Natural killer cell (primary cell): ENCODE measurements around the gene POLD1. TPM values are rescaled to one million over a fixed set of nuclear protein-coding genes. Genes with fewer than 3 reads are reported as not detected.

Experiments
- ATAC-seq, 3 donors: fragments of 150-1000 bp in 2 of 3; fragments of 200-7000 bp in 1 of 3; cut with Tn5 transposase; 1 replicate in 1 of 3; 2 replicates in 2 of 3; pipeline ENCODE4 v1.10.0; 2021; ENCODE audit warnings: mild to moderate bottlenecking in 2 of 3, moderate library complexity in 2 of 3
- DNase-seq, 2 donors: peaks; one replicate each; pipeline versions ENCODE4 v3.0.0 to v3.0.0-alpha.2; 2013 to 2021; ENCODE audit warnings: mixed read lengths in 1 of 2
- H3K27ac ChIP-seq: one replicate; pipeline ENCODE4 v1.5.1; 2013; ENCODE audit warnings: mild to moderate bottlenecking, low read length
- H3K27me3 ChIP-seq: one replicate; pipeline ENCODE4 v1.6.1; 2013; ENCODE audit warnings: low read length; ENCODE audit not compliant: control insufficient read depth, insufficient read depth
- H3K36me3 ChIP-seq: one replicate; pipeline ENCODE4 v1.6.1; 2013; ENCODE audit warnings: low read length; ENCODE audit not compliant: control insufficient read depth, insufficient read depth
- H3K4me1 ChIP-seq: one replicate; pipeline ENCODE4 v1.6.1; 2013; ENCODE audit warnings: low read length; ENCODE audit not compliant: control insufficient read depth, insufficient read depth
- H3K4me3 ChIP-seq: one replicate; pipeline ENCODE4 v1.5.1; 2013; ENCODE audit warnings: low read length
- H3K9me3 ChIP-seq: one replicate; pipeline ENCODE4 v1.6.1; 2013; ENCODE audit warnings: low read length; ENCODE audit not compliant: control insufficient read depth, insufficient read depth
- H3K27ac Mint-ChIP-seq, 2 donors: one replicate each; pipeline ENCODE4 v1.8.0; 2022; ENCODE audit warnings: mild to moderate bottlenecking in 2 of 2, mixed read lengths in 2 of 2, moderate library complexity in 1 of 2
- H3K27me3 Mint-ChIP-seq, 2 donors: one replicate each; pipeline ENCODE4 v1.8.0; 2022; ENCODE audit warnings: low read depth in 2 of 2, mixed read lengths in 2 of 2
- H3K36me3 Mint-ChIP-seq: one replicate; pipeline ENCODE4 v1.8.0; 2022; ENCODE audit warnings: mixed read lengths
- H3K4me1 Mint-ChIP-seq, 2 donors: one replicate each; pipeline ENCODE4 v1.8.0; 2022; ENCODE audit warnings: mixed read lengths in 2 of 2
- H3K4me3 Mint-ChIP-seq: one replicate; pipeline ENCODE4 v1.8.0; 2022; ENCODE audit warnings: mild to moderate bottlenecking, moderate library complexity, mixed read lengths
- H3K9me3 Mint-ChIP-seq, 2 donors: one replicate each; pipeline ENCODE4 v1.8.0; 2022; ENCODE audit warnings: mixed read lengths in 2 of 2
- CTCF ChIP-seq: fragments of 200-600 bp; IDR thresholded peaks from one replicate; pipeline ENCODE4 v1.8.0; 2022; ENCODE audit warnings: antibody characterized with exemption
- WGBS: methylation state at CpG from one replicate; pipeline ENCODE4 v1.1.7; 2013; ENCODE audit warnings: missing lambda C conversion rate; ENCODE audit not compliant: insufficient coverage; 5-methylcytosine and 5-hydroxymethylcytosine counted together
- intact Hi-C: fragments of 100-400 bp; cut with micrococcal nuclease; formaldehyde crosslinking; loops from one replicate; pipeline ENCODE4 v1.14.2; 2022
- total RNA-seq, 4 donors: library from RNA; stranded (reverse); fragments of 120-200 nt in 1 of 4; gene quantifications; one replicate each; pipeline versions ENCODE4 v1.2.3 to v1.2.4, GENCODE V29; 2013 to 2022

The POLD1 gene
- total RNA-seq, 3 donors from 2014 or later (not counting 1 experiment from before 2014, with no cell fraction given), result 26.1 to 32.0 (median 30.2) TPM

- Mint-ChIP-seq H3K4me3 (no peak overlapping the region), H3K4me1 (peaks cover 0 to under 1% of the 10 kb centered on the region in 2 donors), H3K9me3 (no peaks in the 10 kb centered on the region), H3K27ac (no peak overlapping the region), H3K36me3 (no peaks in the 10 kb centered on the region), H3K27me3 (no peaks in the 10 kb centered on the region)
- TF ChIP-seq CTCF, result no peak
- Histone ChIP-seq H3K27me3 (no peaks in the 10 kb centered on the region), H3K4me3 (no peak overlapping the region), H3K4me1 (no peaks in the 10 kb centered on the region), H3K36me3 (no peaks in the 10 kb centered on the region), H3K9me3 (no peaks in the 10 kb centered on the region), H3K27ac (no peak overlapping the region)
- DNase-seq (no peak), ATAC-seq (no peak)
- intact Hi-C loops, result no loop called here
- WGBS, result 86% methylated on average over 3 of the region's 5 CpGs
These were observed 8.6 kb downstream of the POLD1 start for GRCh38 chr19:50392759-50393158.

GRCh38 chr19:50393589-50393988 is 9.4 kb downstream of the POLD1 start:
- ATAC-seq (no peak), DNase-seq (no peak)
- no peak for TF ChIP-seq CTCF
- H3K4me3 ChIP-seq, result no peak overlapping the region
- no peaks in the 10 kb centered on the region for H3K36me3 ChIP-seq
- H3K4me1 ChIP-seq, result no peaks in the 10 kb centered on the region
- H3K9me3 ChIP-seq, result no peaks in the 10 kb centered on the region
- no peaks in the 10 kb centered on the region for H3K27me3 ChIP-seq
- no peaks in the 10 kb centered on the region for H3K36me3 Mint-ChIP-seq
- H3K27me3 Mint-ChIP-seq, result no peaks in the 10 kb centered on the region
- intact Hi-C loops, result no loop called here
- 99% methylated on average over 4 of the region's 4 CpGs for WGBS
- no peaks in the 10 kb centered on the region for H3K9me3 Mint-ChIP-seq
- no peak overlapping the region for H3K27ac ChIP-seq
- H3K4me3 Mint-ChIP-seq, result no peak overlapping the region
- no peak overlapping the region for H3K27ac Mint-ChIP-seq
- no peaks in the 10 kb centered on the region for H3K4me1 Mint-ChIP-seq

GRCh38 chr19:50394017-50394416 is 9.9 kb downstream of the POLD1 start:
- H3K36me3 Mint-ChIP-seq, result no peaks in the 10 kb centered on the region
- DNase-seq (no peak), ATAC-seq (no peak)
- 97% methylated on average over 9 of the region's 9 CpGs for WGBS
- Histone ChIP-seq H3K4me3 (no peak overlapping the region), H3K4me1 (no peaks in the 10 kb centered on the region), H3K36me3 (no peaks in the 10 kb centered on the region), H3K27me3 (no peaks in the 10 kb centered on the region), H3K27ac (no peak overlapping the region), H3K9me3 (no peaks in the 10 kb centered on the region)
- H3K27me3 Mint-ChIP-seq, result no peaks in the 10 kb centered on the region
- H3K4me1 Mint-ChIP-seq, result no peaks in the 10 kb centered on the region
- intact Hi-C loops, result no loop called here
- no peak overlapping the region for H3K27ac Mint-ChIP-seq
- H3K9me3 Mint-ChIP-seq, result no peaks in the 10 kb centered on the region
- no peak for TF ChIP-seq CTCF
- no peak overlapping the region for H3K4me3 Mint-ChIP-seq

- TF ChIP-seq CTCF, result no peak
- intact Hi-C loops, result no loop called here
- no peak overlapping the region for H3K4me3 Mint-ChIP-seq
- no peaks in the 10 kb centered on the region for H3K27me3 Mint-ChIP-seq
- no peaks in the 10 kb centered on the region for H3K36me3 Mint-ChIP-seq
- DNase-seq (no peak), ATAC-seq (no peak)
- H3K27ac Mint-ChIP-seq, result peak overlapping the region in 1 of 2 donors; percentile 63
- H3K4me1 Mint-ChIP-seq, result no peaks in the 10 kb centered on the region
- 96% methylated on average over 13 of the region's 13 CpGs for WGBS
- Histone ChIP-seq H3K36me3 (peaks cover 6% of the 10 kb centered on the region), H3K4me1 (no peaks in the 10 kb centered on the region), H3K4me3 (no peak overlapping the region), H3K9me3 (no peaks in the 10 kb centered on the region), H3K27ac (no peak overlapping the region), H3K27me3 (no peaks in the 10 kb centered on the region)
- no peaks in the 10 kb centered on the region for H3K9me3 Mint-ChIP-seq
These were observed 14.7 kb downstream of the POLD1 start for GRCh38 chr19:50398675-50399367.
